Peyer's patch (tissue), 4 donors: Measurements from ENCODE around the gene BMPR1A. TPM values are rescaled to one million over a fixed set of nuclear protein-coding genes. Genes with fewer than 3 reads are reported as not detected.

Source experiments
- DNase-seq, 3 donors: peaks; one replicate each; pipeline ENCODE4 v3.0.0-alpha.2; 2017 to 2019
- H3K27ac ChIP-seq, 4 donors: fragments of 200-600 bp; sonication (generic); one replicate each; pipeline ENCODE4 v1.5.1; 2016 to 2019
- H3K27me3 ChIP-seq, 2 donors: fragments of 200-600 bp; sonication (generic); one replicate each; pipeline ENCODE4 v1.5.1; 2019
- H3K36me3 ChIP-seq, 3 donors: fragments of 200-600 bp; sonication (generic); one replicate each; pipeline ENCODE4 v1.5.1; 2016 to 2019
- H3K4me1 ChIP-seq, 4 donors: fragments of 200-600 bp; sonication (generic); one replicate each; pipeline ENCODE4 v1.5.1; 2016 to 2019
- H3K4me3 ChIP-seq, 4 donors: fragments of 200-600 bp; sonication (generic); 1 replicate in 3 of 4; 2 replicates in 1 of 4; pipeline ENCODE4 v1.5.1; 2016 to 2019; ENCODE audit warnings: mild to moderate bottlenecking in 1 of 4
- H3K9me3 ChIP-seq, 4 donors: fragments of 200-600 bp; sonication (generic); one replicate each; pipeline ENCODE4 v1.5.1; 2016 to 2019; ENCODE audit warnings: mild to moderate bottlenecking in 1 of 4
- CTCF ChIP-seq, 6 experiments: fragments of 450-650 bp in 4 of 6; fragments of 200-600 bp in 2 of 6; sonication (generic) in 1 of 6; IDR thresholded peaks; one replicate each; pipeline ENCODE4 v1.5.1; 2017 to 2019; ENCODE audit warnings: antibody characterized with exemption in 6 of 6, mild to moderate bottlenecking in 3 of 6, moderate library complexity in 1 of 6
- POLR2A ChIP-seq, 2 donors: fragments of 450-650 bp; IDR thresholded peaks; one replicate each; pipeline ENCODE4 v1.5.1; 2017; ENCODE audit warnings: antibody characterized with exemption in 2 of 2, mild to moderate bottlenecking in 2 of 2, moderate library complexity in 2 of 2
- total RNA-seq, 4 donors: library from RNA; depleted of rRNA; stranded (reverse); fragments of >200 nt; gene quantifications; one replicate each; pipeline ENCODE4 v1.1.0, GENCODE V29; 2016

Gene BMPR1A
- total RNA-seq, 4 donors from 2014 or later = 17.1 to 40.1 (median 24.9) TPM

- peaks cover 0 to 6% (median 0%) of the 10 kb centered on the region in 4 donors for H3K4me1 ChIP-seq
- no peaks in the 10 kb centered on the region for H3K27me3 ChIP-seq
- no peak overlapping the region for H3K4me3 ChIP-seq
- no peak for DNase-seq
- no peaks in the 10 kb centered on the region for H3K9me3 ChIP-seq
- no peak overlapping the region for H3K27ac ChIP-seq
- TF ChIP-seq POLR2A (IDR thresholded peaks at IDR 0.05) = no peak
- TF ChIP-seq CTCF (IDR thresholded peaks at IDR 0.05) = no peak
- H3K36me3 ChIP-seq = no peaks in the 10 kb centered on the region
These were observed 110.7 kb downstream of the BMPR1A start for GRCh38 chr10:86867149-86867548.

- no peak for DNase-seq
- no peaks in the 10 kb centered on the region for H3K9me3 ChIP-seq
- H3K27ac ChIP-seq = peak overlapping the region in 2 of 4 donors; percentile 1 to 9
- peaks cover 0 to 6% (median 0%) of the 10 kb centered on the region in 4 donors for H3K4me1 ChIP-seq
- H3K36me3 ChIP-seq = no peaks in the 10 kb centered on the region
- TF ChIP-seq POLR2A (IDR thresholded peaks at IDR 0.05) (no peak), CTCF (IDR thresholded peaks at IDR 0.05) (no peak)
- H3K27me3 ChIP-seq = no peaks in the 10 kb centered on the region
- no peak overlapping the region for H3K4me3 ChIP-seq
These were observed 111.9 kb downstream of the BMPR1A start for GRCh38 chr10:86868353-86868752.

- Histone ChIP-seq H3K4me3 (no peak overlapping the region), H3K36me3 (no peaks in the 10 kb centered on the region), H3K4me1 (peaks cover 0 to 6% (median 0%) of the 10 kb centered on the region in 4 donors), H3K9me3 (no peaks in the 10 kb centered on the region), H3K27ac (no peak overlapping the region), H3K27me3 (no peaks in the 10 kb centered on the region)
- no peak for DNase-seq
- TF ChIP-seq CTCF (IDR thresholded peaks at IDR 0.05) = no peak
- TF ChIP-seq POLR2A (IDR thresholded peaks at IDR 0.05) = no peak
These were observed 114.3 kb downstream of the BMPR1A start for GRCh38 chr10:86870679-86871078.

- DNase-seq = no peak
- Histone ChIP-seq H3K27ac (no peak overlapping the region), H3K36me3 (peaks cover 0 to 7% (median 0%) of the 10 kb centered on the region in 3 donors)
These were observed 115.3 kb downstream of the BMPR1A start for GRCh38 chr10:86871563-86872183.

GRCh38 chr10:86872757-86873156, 116.3 kb downstream of the BMPR1A start:
- Histone ChIP-seq H3K9me3 (no peaks in the 10 kb centered on the region), H3K4me3 (no peak overlapping the region), H3K27ac (peak overlapping the region in 1 of 4 donors; percentile 5), H3K36me3 (peaks cover 0 to 7% (median 0%) of the 10 kb centered on the region in 3 donors), H3K27me3 (no peaks in the 10 kb centered on the region), H3K4me1 (peaks cover 0 to 11% (median 0%) of the 10 kb centered on the region in 4 donors)
- DNase-seq = no peak
- TF ChIP-seq CTCF (IDR thresholded peaks at IDR 0.05) (no peak), POLR2A (IDR thresholded peaks at IDR 0.05) (no peak)

More at GRCh38 chr10:86871563-86872183, 115.3 kb downstream of the BMPR1A start:
- Histone ChIP-seq H3K4me3 (no peak overlapping the region), H3K9me3 (no peaks in the 10 kb centered on the region), H3K27me3 (no peaks in the 10 kb centered on the region), H3K4me1 (peaks cover 0 to 11% (median 0%) of the 10 kb centered on the region in 4 donors)
- no peak for TF ChIP-seq POLR2A (IDR thresholded peaks at IDR 0.05)
- no peak for TF ChIP-seq CTCF (IDR thresholded peaks at IDR 0.05)
